T-helper 1 cell treated with Interleukin-12 subunit alpha and Interleukin-12 subunit beta and Interleukin-4 antibody, amounts not matched to agents 30 ng/mL and 1 ng/mL, for 36 hours (primary cell): ENCODE measurements around the gene SLC25A28. TPM values are rescaled to one million over a fixed set of nuclear protein-coding genes. Genes with fewer than 3 reads are reported as not detected.

Source experiments
- intact Hi-C: fragments of 100-400 bp; cut with micrococcal nuclease; formaldehyde crosslinking; loops from one replicate; pipeline ENCODE4 v1.15.1; 2024
- total RNA-seq: library from RNA; stranded (reverse); gene quantifications from 2 replicates; pipeline ENCODE4 v1.2.3, GENCODE V29; 2022

SLC25A28 gene, protein sequence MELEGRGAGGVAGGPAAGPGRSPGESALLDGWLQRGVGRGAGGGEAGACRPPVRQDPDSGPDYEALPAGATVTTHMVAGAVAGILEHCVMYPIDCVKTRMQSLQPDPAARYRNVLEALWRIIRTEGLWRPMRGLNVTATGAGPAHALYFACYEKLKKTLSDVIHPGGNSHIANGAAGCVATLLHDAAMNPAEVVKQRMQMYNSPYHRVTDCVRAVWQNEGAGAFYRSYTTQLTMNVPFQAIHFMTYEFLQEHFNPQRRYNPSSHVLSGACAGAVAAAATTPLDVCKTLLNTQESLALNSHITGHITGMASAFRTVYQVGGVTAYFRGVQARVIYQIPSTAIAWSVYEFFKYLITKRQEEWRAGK
- 53.6 and 53.9 TPM in 2 replicates for total RNA-seq

DNA sequence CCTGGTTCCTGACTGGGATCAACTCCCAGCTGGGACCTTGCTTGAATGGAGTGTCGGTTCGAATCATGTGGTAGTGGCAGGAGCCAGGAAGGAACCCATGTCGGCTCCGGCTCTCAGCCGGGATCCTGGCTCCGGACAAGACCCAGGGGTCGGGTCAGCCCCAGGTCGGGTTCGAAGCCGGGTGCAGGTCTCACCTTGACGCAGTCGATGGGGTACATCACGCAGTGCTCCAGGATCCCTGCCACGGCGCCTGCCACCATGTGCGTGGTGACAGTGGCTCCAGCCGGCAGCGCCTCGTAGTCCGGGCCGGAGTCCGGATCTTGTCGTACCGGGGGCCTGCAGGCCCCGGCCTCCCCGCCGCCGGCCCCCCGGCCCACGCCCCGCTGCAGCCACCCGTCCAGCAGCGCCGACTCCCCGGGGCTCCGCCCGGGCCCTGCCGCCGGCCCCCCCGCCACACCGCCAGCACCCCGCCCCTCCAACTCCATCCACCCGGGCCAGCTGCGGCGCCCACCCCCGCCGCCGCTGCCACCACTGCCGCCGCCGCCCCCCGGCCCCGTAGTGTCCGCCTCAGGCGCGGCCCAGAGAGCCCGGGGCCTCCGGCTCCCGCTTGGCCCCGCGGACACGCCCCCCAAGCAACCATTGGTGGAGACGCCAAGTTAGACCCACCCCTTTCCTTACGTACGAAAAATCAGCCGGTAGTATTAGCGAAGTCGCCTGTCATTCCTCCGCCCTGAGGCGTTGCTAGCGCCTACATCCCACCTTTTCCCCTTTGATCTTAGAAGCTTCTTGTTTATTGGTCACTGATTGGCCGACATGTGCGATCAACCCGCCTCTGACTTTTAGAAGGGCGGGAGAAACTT, at the start of gene SLC25A28:
Gene SLC25A28 (minus strand): TSS at position 589 of the 860 bp plus-strand sequence. CDS start 104 bp downstream, at position 485.
- intact Hi-C loops: loop anchor here (1.0 to 5.0 kb wide), 15 partner anchors 39 to 1883 kb away; partner anchors contain the start of genes CHUK, COX15, CUTC and DNMBP

DNA sequence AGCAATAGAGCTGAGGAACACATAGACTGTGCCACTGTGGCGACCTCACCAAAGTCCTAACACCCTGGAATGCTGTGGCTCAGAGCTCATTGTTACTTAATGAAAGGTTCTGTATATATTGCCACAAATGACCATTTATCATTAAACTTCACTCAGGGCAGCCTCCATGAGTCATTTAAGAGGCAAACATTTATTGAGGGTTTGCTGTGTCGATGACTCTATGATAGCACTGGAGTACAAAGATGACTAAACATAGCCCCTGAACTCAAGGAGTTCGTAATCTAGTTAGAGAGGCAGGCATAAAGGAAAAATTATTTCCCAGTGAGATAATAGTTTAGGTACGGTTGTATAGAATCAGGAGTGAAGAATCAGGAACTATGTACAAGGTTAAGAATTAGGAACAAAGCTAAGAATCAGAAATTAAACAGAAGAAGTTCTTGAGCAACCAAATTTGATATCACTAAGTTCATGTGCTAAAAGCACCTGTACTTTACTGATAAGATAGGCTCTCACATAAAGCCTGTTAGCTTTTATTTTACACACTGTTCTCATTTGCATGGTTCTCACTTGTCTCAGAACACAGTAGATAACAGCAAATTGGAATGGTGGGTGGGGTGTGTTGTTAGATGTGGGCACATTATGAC, 47.0 kb upstream of the SLC25A28 start:
- intact Hi-C loops: no loop called here

DNA sequence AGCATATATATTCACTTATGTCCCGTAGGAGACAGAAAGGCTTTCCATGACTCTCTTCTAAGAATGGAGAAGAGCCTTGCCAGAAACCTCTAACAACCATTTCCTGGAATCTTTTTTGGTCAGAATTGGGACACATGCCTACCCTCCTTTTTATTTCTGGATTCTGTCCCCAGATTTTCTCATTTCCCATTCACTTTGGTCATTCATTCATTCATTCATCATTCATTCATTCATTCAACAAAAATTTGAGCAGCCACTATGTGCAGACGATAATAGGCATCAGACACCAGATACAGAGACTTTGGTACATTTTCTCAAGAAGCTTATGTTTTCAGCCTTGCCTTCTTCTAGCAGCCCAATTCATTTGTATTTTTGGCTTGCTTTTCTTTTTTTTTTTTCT, 45.1 kb upstream of the SLC25A28 start:
- intact Hi-C loops: no loop called here

DNA sequence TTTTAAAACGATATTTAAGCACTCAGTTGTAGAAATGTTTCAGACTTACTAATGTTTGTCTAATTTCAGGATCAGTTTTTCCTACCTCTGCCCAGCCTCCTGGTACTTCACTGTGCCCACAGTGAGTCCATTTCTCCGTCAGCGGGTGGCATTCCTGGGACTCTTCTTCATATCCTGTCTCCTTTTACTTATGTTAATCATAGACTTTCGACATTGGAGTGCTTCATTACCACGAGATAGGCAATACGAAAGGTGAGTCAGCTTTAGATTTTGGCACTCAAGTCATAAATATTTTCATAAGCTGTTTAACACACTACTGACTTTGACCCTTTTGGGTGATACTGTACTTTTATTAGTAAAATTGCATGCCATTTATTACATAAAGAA, 41.1 kb upstream of the SLC25A28 start:
- intact Hi-C loops: no loop called here

DNA sequence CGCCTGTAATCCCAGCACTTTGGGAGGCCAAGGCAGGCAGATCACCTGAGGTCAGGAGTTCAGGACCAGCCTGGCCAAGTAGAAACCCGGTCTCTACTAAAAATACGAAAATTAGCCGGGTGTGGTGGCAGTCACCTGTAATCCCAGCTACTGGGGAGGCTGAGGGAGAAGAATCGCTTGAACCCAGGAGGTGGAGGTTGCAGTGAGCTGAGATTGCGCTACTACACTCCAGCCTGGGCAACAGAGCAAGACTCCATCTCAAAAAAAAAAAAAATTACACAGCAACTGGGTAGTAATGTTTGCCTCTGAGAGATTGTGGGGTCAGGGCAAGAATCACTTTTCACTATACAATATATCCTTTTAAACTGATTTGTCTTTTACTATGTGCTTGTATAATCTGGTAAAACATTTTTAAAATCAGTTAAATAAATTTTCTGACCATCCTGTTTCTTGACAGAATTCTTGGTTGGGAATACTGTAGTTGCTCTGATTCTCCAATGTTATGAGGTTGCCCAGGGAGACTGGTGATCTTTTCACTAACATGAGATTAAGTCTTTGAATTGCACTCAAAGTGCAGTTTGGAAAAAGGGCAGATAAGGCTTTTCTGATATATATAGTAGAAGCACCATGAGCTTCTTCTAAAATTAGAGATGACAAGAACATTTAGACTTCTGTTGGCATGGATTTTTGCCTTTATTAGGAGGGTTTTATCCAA, 40.6 kb upstream of the SLC25A28 start:
- intact Hi-C loops: no loop called here

DNA sequence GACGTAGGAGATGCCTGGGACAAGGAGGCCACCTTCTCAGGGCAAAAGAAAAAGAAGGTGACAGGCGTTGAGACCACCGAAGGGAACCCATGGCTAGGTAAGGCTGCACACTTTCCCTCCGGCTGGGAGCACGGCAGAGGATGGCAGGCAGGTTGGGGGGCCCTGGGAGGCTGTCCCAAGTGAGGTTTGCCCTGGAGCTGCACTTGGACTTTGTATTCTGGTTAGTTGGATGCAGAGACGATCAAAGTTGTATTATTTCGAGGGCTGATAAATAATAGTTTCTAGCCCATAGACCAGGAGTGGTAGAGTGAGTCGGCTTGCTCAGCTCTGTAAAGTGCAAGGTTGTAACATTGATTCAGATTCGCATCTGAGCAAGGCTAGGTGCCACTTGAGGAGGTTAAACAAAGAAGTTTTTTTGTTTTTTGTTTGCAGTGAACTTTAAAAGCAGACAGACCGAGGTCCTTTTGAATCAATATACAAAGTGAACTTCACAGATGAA, 39.7 kb upstream of the SLC25A28 start:
- intact Hi-C loops: loop anchor here (1.0 kb wide), 3 partner anchors 40 to 230 kb away; partner anchors contain the start of genes COX15, CUTC, GOT1 and SLC25A28

DNA sequence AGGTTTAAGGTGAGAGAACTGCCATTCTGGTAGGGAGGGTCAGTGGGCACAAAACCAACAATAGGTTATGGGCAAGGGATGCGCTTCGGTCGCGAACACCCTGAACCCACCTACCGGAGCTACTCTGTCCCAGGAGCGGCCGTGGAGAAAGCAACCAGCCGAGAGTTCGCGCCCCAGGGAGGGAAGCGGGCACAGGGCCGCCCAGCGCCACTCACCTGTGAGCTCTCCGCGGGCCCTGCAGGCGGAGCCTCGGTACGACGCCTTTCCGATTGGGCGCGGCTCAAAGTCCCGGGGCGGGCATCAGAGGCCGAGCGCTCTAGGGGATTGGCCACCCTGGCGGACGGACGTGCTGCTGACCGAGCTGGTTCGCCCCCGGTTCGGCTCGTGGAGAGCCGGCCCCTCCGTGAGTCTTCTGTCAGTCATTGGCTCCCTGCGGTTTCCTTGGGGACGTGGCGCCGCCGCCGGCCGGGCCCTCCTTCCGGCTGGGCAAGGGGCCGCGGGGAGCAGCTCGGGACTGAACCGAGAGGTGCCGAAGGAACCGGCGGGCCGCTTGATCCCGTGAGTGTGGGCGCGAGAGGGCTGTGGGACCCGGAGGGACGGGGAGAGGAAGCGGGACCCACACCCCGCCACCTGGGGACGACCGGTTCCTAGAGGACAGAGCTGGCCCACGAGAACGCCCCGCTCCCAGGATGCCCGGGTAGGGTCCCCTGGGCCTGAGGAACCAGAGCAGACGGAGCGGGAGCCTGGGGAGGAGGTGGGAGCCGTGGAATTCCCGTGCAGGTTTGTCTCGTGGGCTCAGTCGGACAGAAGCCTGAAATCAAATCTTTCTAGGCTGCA, 39.0 kb upstream of the SLC25A28 start, which contains the start of gene ENTPD7:
Gene ENTPD7 (plus strand): TSS at position 479 of the 837 bp plus-strand sequence. CDS start 448 bp downstream, outside the sequence.
- intact Hi-C loops: loop anchor here (1.0 kb wide), 3 partner anchors 39 to 229 kb away; partner anchors contain the start of genes COX15, CUTC, GOT1 and SLC25A28

DNA sequence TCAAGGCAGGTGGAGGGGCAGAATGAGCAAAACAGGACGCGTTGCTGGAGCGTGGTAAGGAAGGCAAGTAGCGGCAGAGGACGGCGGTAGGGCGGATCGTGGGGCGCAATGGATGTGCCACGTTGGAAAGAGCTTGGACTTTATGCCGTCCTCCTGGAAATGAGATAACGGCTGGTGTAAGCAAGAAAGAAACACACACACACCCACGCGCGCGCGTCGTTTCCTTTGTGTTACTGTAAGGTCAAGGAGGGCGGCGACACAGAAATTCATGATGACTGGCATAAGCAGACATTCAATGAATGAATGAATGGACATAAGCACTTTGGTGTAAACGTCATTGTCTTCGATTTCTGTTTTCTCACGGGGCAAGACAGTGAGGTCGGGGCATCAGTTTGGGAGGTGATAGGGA, 38.4 kb upstream of the SLC25A28 start:
- intact Hi-C loops: loop anchor here (1.0 kb wide), 3 partner anchors 38 to 228 kb away; partner anchors contain the start of genes COX15, CUTC, GOT1 and SLC25A28

DNA sequence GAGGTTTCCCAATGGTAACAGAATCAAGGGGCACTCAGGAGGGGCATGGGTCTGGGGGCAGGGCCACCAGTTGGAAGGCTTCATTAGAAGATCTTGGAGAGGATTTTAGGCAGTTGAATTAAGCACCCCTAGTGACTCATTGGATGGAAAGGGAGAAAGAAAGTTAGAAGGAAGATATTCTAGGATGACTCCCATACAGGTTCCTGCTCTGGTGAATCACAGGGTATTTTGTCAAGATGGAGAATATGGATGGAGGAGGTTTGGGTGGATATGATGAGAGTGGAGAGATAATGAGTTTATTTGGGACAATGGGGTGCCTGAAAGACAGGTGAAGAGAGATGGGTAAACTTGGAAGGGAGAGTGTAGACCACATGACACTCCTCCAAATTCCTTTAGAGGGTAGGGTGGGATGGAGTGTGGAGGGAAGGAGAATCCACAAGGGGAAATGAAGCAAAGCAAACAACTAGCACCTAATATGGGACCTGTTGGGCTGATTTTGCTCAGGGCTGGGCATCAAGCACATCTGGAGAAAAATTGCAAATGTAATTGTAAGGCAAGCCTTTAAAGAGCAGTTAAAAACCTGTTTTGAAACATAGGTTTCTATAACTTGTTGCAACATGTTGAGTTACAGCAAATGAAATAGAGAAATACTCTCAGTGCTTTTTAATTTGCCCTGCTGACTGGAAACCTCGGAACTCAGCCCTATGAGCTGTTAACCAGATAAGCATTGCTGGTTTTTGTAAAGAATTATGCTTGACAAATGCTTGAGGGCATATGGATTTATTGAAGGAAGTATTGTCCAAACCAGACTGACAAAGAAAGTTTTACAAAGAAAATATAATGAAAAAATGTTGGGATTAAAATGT, 36.2 kb upstream of the SLC25A28 start:
- intact Hi-C loops: no loop called here

DNA sequence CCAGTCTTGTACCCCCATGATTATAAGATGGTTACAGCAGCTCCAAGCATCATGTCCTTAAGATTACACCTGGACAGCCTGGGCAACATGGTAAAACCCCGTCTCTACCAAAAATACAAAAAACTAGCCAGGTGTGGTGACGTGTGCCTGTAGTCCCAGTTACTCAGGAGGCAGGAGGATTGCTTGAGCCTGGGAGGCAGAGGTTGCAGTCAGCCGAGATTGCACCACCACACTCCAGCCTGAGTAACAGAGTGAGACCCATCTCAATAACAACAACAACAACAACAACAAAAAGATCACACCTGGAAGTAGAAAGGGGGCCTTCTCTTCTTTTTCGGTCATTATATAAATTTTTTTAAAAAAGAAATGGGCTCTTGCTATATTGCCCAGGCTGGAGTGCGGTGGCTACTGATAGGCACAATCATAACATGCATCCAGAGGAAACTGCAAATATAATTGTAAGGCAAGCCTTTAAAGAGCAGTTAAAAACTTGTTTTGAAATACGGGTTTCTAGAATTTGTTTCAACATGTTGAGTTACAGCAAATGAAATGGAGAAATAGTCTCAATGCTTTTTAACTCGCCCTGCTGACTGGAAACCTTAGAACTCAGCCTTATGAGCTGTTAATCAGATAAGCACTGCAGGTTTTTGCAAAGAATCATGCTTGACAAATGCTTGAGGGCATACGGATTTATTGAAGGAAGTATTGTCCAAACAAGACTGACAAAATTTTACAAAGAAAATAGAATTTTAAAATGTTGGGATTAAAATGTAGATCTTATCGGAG, 34.3 kb upstream of the SLC25A28 start:
- intact Hi-C loops: no loop called here

DNA sequence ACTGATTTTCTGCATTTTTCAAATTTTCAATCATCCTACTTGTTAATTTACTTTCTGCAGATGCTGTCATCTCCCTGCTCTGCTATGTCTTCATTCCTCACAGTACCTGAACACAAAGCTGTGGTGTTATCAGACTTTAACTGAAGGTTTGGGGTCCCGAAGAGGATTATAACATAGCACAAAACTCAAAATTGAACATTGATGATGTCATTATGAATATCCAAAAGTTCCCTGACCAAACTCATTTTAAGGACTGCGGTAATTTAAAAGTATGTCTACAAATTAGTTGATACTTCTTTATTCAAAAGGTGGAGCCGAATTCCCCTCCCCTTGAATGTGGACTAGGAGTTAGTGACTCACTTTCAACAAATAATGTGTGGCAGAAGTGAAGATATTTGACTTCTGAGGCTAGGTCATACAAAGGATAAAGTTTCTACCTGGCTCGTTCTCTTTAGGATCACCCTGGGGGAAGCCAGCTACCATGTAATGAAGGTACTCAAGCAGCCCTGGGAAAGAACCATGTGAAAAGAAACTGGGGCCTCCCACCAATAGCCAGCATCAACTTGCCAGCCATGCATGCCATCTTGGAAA, 32.7 kb upstream of the SLC25A28 start:
- intact Hi-C loops: no loop called here

DNA sequence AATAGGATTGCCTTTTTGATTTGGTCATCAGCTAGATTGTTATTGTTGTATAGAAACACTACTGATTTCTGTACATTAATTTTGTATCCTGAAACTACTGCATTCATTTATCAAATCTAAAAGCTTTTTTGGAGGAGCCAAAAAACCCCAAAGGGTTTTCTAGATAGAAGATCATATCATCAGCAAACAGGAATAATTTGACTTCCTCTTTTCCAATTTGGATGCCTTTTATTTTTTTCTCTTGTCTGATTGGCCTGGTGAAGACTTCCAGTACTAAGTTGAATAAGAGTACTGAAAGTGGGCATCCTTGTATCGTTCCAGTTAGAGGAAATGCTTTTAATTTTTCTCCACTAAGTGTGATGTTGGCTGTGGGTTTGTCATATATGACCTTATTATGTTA, 28.5 kb upstream of the SLC25A28 start:
- intact Hi-C loops: no loop called here

DNA sequence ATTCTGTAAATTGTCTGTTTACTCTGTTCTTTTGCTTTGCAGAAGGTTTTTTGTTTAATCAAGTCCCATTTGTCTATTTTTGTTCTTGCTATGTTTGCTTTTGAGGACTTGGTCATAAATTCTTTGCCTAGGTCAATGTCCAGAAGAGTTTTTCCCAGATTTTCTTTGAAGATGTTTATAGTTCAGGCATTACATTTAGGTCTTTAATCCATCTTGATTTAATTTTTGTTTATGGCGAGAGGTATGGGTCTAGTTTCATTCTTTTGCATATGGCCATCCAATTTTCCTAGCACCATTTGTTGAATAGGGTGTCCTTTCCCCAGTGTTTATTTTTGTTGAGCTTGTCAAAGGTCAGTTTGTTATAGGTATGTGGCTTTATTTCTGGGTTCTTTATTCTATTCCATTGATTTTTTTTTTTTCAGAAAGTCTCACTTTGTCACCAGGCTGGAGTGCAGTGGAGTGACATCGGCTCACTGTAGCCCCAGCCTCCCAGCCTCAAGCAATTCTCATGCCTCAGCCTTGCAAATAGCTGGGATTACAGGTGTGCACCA, 27.4 kb upstream of the SLC25A28 start:
- intact Hi-C loops: no loop called here

DNA sequence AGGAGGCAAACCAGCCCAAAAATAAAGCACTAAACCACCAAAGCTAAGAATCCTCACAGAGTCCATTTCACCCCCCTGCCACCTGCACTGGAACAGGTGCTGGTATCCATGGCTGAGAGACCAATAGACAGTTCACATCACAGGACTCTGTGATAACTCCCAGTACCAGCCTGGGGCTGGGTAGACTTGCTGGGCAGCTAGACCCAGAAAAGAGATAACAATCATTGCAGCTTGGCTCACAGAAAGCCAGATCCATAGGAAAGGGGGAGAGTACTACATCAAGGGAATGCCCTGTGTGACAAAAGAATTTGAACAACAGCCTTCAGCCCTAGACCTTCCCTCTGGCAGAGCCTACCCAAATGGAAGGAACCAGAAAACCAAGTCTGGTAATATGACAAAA, 13.6 kb upstream of the SLC25A28 start:
- intact Hi-C loops: no loop called here

DNA sequence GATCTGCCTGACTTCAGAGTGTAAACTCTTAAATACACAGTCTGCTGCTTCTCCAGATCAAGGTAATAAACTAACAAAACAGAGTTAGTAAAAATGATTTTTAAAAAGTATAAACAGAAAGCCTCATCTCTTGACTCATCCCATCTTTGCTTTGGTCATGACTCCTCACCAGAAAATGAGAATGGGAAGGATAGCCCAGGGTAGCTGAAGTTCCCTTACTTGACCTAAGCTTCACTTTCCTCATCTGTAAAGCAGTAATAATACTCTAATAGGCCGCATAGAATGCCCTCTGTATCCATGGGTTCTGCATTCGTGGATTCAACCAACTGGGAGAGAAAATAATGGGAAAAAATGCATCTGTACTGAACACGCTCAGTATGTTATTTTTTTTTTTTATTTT, 11.3 kb upstream of the SLC25A28 start:
- intact Hi-C loops: no loop called here

DNA sequence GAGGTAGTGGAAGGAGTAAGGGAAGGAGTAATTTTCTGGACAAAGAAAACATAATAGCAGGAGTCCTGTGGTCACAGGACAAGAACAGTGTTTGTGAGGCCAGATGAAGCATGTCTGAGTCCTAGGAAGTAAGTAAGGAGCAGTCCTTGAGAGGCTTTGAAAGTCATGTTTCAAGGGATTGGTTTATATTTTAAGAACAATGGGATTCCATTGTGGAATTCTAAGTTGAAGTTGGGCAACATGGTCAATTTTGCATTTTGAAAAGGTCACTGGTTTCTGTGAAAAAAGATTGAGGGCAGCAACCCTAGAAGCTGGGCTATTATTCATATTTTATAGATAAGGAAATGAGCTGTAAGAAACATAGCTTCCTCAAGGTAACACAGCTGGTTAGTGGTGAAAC, 10.8 kb upstream of the SLC25A28 start:
- intact Hi-C loops: loop anchor here (1.0 kb wide), 1 partner anchor 80 kb away; no protein-coding TSS in a partner anchor

DNA sequence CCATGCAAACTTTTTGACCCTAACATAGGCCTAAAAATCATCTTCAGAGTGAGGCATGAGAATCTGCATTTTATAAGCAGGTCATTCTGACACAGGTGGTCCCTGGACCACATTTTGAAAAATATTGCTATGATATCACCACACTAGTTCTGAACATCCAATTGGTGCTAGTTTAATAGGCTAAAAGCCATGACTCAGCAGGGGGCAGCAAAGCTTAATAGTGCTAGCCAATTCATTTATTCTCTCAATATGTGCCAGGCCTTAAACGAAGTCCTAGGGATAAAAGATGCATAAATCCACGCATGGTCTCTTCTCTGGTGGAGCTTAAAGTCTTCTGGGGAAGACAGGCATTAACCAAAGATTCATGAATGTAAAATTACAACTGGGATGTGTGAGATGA, 10.2 kb upstream of the SLC25A28 start:
- intact Hi-C loops: loop anchor here (1.0 kb wide), 1 partner anchor 81 kb away; no protein-coding TSS in a partner anchor
